GM23338 (cell line): ENCODE results near the gene STXBP2. TPM values are rescaled to one million over a fixed set of nuclear protein-coding genes. Genes with fewer than 3 reads are reported as not detected.

Experiments
- ATAC-seq: fragments of 200-7000 bp; cut with Tn5 transposase; 3 replicates; pipeline ENCODE4 v1.9.1; 2020
- DNase-seq: peaks from one replicate; pipeline ENCODE4 v3.0.0-alpha.2; 2015; ENCODE audit warnings: low spot score
- H2AFZ ChIP-seq: fragments of 200-600 bp; sonication (generic); 2 replicates; pipeline ENCODE4 v1.8.0; 2016; ENCODE audit warnings: antibody characterized with exemption, mild to moderate bottlenecking, moderate library complexity
- H3F3A ChIP-seq: fragments of 200-600 bp; sonication (generic); replicated peaks from 2 replicates; pipeline ENCODE4 v1.8.0; 2017; ENCODE audit warnings: antibody characterized with exemption, mixed run types, low read depth
- H3K27ac ChIP-seq: fragments of 200-600 bp; sonication (generic); 2 replicates; pipeline ENCODE4 v1.6.1; 2016; ENCODE audit warnings: low read depth
- H3K27me3 ChIP-seq: fragments of 200-600 bp; sonication (generic); 2 replicates; pipeline ENCODE4 v1.8.0; 2016; ENCODE audit warnings: mild to moderate bottlenecking, mixed run types, moderate library complexity; ENCODE audit not compliant: insufficient read depth
- H3K36me3 ChIP-seq: fragments of 200-600 bp; sonication (generic); 2 replicates; pipeline ENCODE4 v1.8.0; 2016; ENCODE audit warnings: mild to moderate bottlenecking; ENCODE audit not compliant: insufficient read depth
- H3K4me1 ChIP-seq: fragments of 200-600 bp; sonication (generic); 2 replicates; pipeline ENCODE4 v1.8.0; 2016; ENCODE audit warnings: mild to moderate bottlenecking, moderate library complexity; ENCODE audit not compliant: insufficient read depth
- H3K4me2 ChIP-seq: fragments of 200-600 bp; sonication (generic); 2 replicates; pipeline ENCODE4 v1.7.1; 2017; ENCODE audit warnings: mixed run types
- H3K4me3 ChIP-seq: fragments of 200-600 bp; sonication (generic); 2 replicates; pipeline ENCODE4 v1.6.1; 2016; ENCODE audit warnings: mixed run types
- H3K79me2 ChIP-seq: fragments of 200-600 bp; sonication (generic); replicated peaks from 2 replicates; pipeline ENCODE4 v1.8.0; 2017; ENCODE audit warnings: mild to moderate bottlenecking; ENCODE audit not compliant: insufficient read depth
- H3K9me2 ChIP-seq: fragments of 200-600 bp; sonication (generic); 2 replicates; pipeline ENCODE4 v1.8.0; 2017; ENCODE audit not compliant: insufficient read depth
- H4K20me1 ChIP-seq: fragments of 200-600 bp; sonication (generic); replicated peaks from 2 replicates; pipeline ENCODE4 v1.8.0; 2017; ENCODE audit warnings: mild to moderate bottlenecking; ENCODE audit not compliant: insufficient read depth
- H3K27ac Mint-ChIP-seq: 2 replicates; pipeline ENCODE4 v1.8.0; 2020; ENCODE audit warnings: inconsistent platforms, mild to moderate bottlenecking, moderate library complexity, mixed read lengths
- H3K27me3 Mint-ChIP-seq: 3 replicates; pipeline ENCODE4 v1.8.0; 2022; ENCODE audit warnings: low read depth, mild to moderate bottlenecking, moderate library complexity, mixed read lengths, inconsistent platforms; ENCODE audit not compliant: insufficient read depth, poor library complexity
- H3K36me3 Mint-ChIP-seq: 3 replicates; pipeline ENCODE4 v1.8.0; 2021; ENCODE audit warnings: low read depth, mild to moderate bottlenecking, inconsistent platforms, moderate library complexity, mixed read lengths
- H3K4me1 Mint-ChIP-seq: 3 replicates; pipeline ENCODE4 v1.8.0; 2020; ENCODE audit warnings: mild to moderate bottlenecking, inconsistent platforms, mixed read lengths
- H3K4me3 Mint-ChIP-seq: 3 replicates; pipeline ENCODE4 v1.8.0; 2021; ENCODE audit warnings: moderate library complexity, mild to moderate bottlenecking, inconsistent platforms, mixed read lengths
- H3K9me3 Mint-ChIP-seq: 3 replicates; pipeline ENCODE4 v1.8.0; 2020; ENCODE audit warnings: moderate library complexity, mild to moderate bottlenecking, inconsistent platforms, mixed read lengths
- CREB1 ChIP-seq: fragments of 250-450 bp; sonication (Bioruptor Pico); IDR thresholded peaks from 2 replicates; pipeline ENCODE4 v1.5.0; 2020; ENCODE audit warnings: low read depth, mild to moderate bottlenecking, moderate library complexity
- CTCF ChIP-seq, 2 experiments: fragments of 200-600 bp in 1 of 2; sonication (generic) in 1 of 2; conservative IDR thresholded peaks; 2 replicates each; pipeline versions ENCODE4 v1.5.1 to v1.6.1; 2016 to 2017; ENCODE audit warnings: antibody characterized with exemption in 2 of 2, low read depth in 2 of 2, mild to moderate bottlenecking in 2 of 2, moderate library complexity in 1 of 2
- EZH2 ChIP-seq: fragments of 200-600 bp; sonication (generic); IDR thresholded peaks from one replicate; pipeline ENCODE4 v1.8.0; 2017; ENCODE audit warnings: antibody characterized with exemption, mild to moderate bottlenecking, low read depth; ENCODE audit not compliant: unreplicated experiment
- EZH2phosphoT487 ChIP-seq: fragments of 200-600 bp; sonication (generic); IDR thresholded peaks from one replicate; pipeline ENCODE4 v1.8.1; 2018; ENCODE audit warnings: antibody characterized with exemption; ENCODE audit not compliant: unreplicated experiment
- JUNB ChIP-seq: IDR thresholded peaks from one replicate; pipeline ENCODE4 v1.6.1; 2016; ENCODE audit warnings: antibody characterized with exemption; ENCODE audit not compliant: unreplicated experiment
- NANOG ChIP-seq: IDR thresholded peaks from 2 replicates; pipeline ENCODE4 v1.6.1; 2016; ENCODE audit warnings: antibody characterized with exemption, borderline replicate concordance
- POLR2AphosphoS5 ChIP-seq: IDR thresholded peaks from 2 replicates; pipeline ENCODE4 v1.6.1; 2016; ENCODE audit warnings: antibody characterized with exemption, low read depth
- REST ChIP-seq: IDR thresholded peaks from one replicate; pipeline ENCODE4 v1.6.1; 2018; ENCODE audit warnings: antibody characterized with exemption; ENCODE audit not compliant: unreplicated experiment
- STAT1 ChIP-seq: IDR thresholded peaks from one replicate; pipeline ENCODE4 v1.6.1; 2016; ENCODE audit warnings: antibody characterized with exemption; ENCODE audit not compliant: unreplicated experiment
- ZNF331 ChIP-seq: fragments of 250-450 bp; sonication (Bioruptor Pico); IDR thresholded peaks from 2 replicates; pipeline ENCODE4 v1.5.0; 2020; ENCODE audit warnings: low read depth, mild to moderate bottlenecking, moderate library complexity
- polyA plus RNA-seq: library from polyadenylated mRNA; unstranded; fragments of >200 nt; fragmentation: Nextera tagmentation; extraction: Ambion mirVana; gene quantifications from 2 replicates; pipeline ENCODE4 v1.2.1, GENCODE V29; 2016
- total RNA-seq: library from RNA; depleted of rRNA; stranded (reverse); fragments of >200 nt; shearing (Covaris generic); gene quantifications from 2 replicates; pipeline ENCODE4 v1.2.3, GENCODE V29; 2014

The STXBP2 gene
- total and polyA plus RNA-seq, 2 experiments from 2014 or later = 42.6 to 55.8 TPM

DNA sequence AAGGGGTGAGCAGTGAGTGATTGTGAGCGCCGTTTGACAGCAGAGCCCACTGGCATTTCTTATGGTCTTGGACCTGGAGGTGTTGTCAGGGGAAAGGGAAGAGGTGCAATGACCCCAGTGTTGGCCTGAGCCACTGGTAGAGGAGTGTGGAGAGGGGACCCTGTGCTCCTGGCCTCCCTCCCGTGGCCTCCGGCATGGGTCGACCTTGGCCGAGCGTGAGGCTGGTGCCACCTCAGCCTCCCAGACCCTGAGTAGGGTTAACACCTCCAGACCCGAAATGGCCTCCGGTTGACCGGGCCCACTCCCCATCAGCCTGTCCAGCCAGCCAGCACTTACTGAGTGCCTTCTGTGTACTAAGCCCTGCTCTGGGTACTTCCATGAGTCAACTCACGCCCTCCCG, 50.3 kb downstream of the STXBP2 start:
- H3K9me3 Mint-ChIP-seq = no peaks in the 10 kb centered on the region
- no peak overlapping the region for H3K4me3 ChIP-seq
- peaks cover 15% of the 10 kb centered on the region for H3K27me3 Mint-ChIP-seq

More for the DNA sequence above, 50.3 kb downstream of the STXBP2 start:
- 0 out of 2 replicates have a peak, but pooled peaks cover 3% of the 10 kb centered on the region for H3F3A ChIP-seq
- H3K27ac ChIP-seq = no peak overlapping the region
- TF ChIP-seq EZH2phosphoT487 (no peak), CTCF (conservative IDR thresholded peaks at IDR 0.05; ENCODE audit: low read depth in 2 of 2) (no peak), ZNF331 (CRISPR knock-in tag) (no peak), NANOG (no peak), CREB1 (CRISPR knock-in tag) (no peak), POLR2AphosphoS5 (no peak), REST (no peak), EZH2 (no peak), JUNB (no peak), STAT1 (no peak)
- no peak overlapping the region for H3K4me2 ChIP-seq
- 0 out of 2 replicates have a peak, but pooled peaks cover 2% of the 10 kb centered on the region for H3K27me3 ChIP-seq
- Mint-ChIP-seq H3K36me3 (peaks cover 28% of the 10 kb centered on the region), H3K4me3 (no peak overlapping the region), H3K27ac (no peak overlapping the region), H3K4me1 (no peaks in the 10 kb centered on the region; the same call in 1 of the 3 replicates)
- H2AFZ ChIP-seq = no peak overlapping the region
- ATAC-seq (no peak), DNase-seq (no peak)
- H3K36me3 ChIP-seq = no peaks in the 10 kb centered on the region; the same call in 1 of the 2 replicates
- peaks cover 8% of the 10 kb centered on the region for H4K20me1 ChIP-seq
- H3K79me2 ChIP-seq = no peaks in the 10 kb centered on the region
- H3K9me2 ChIP-seq = peaks cover 4% of the 10 kb centered on the region; the same call in 1 of the 2 replicates
- peaks cover 7% of the 10 kb centered on the region for H3K4me1 ChIP-seq
